AG08395 (cell line): Measurements from ENCODE around the gene RPTOR.
A peak's percentile ranks its signal among the peaks of the same experiment; 100 is the strongest.
"Not testable (repeated sequence)": the region's sequence is repeated elsewhere in the genome, so short reads cannot be mapped to it uniquely, and the experiment has no call there.

Experiments
- DNase-seq: peaks from one replicate; pipeline ENCODE4 v3.0.0; 2012; ENCODE audit warnings: mixed read lengths, low spot score

The RPTOR gene

DNA sequence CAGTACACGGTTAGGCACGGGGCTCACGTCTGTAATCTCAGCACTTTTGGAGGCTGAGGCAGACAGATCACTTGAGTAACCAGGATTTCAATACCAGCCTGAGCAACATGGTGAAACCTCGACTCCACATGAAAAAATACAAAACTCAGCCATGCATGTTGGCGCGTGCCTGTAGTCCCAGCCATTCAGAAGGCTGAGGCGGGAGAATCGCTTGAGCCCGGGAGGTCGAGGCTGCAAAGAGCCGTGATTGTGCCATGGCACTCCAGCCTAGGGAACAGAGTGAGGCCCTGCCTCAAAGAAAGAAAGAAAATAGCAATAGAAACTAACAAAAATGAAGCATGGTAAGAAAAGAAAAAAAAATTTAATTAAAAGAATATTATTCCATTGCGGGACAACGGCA is 319.0 kb downstream of the RPTOR start:
- DNase-seq: no peak

- no peak for DNase-seq
Measured at GRCh38 chr17:80864751-80865150, 320.1 kb downstream of the RPTOR start.

GRCh38 chr17:80866050-80866793 is 321.6 kb downstream of the RPTOR start:
- peak; percentile 79 for DNase-seq

- DNase-seq: no peak
Measured at GRCh38 chr17:80868022-80868609, 323.5 kb downstream of the RPTOR start.

GRCh38 chr17:80869481-80870145 is 325.0 kb downstream of the RPTOR start:
- peak; percentile 14 for DNase-seq

GRCh38 chr17:80870401-80870800 is 325.8 kb downstream of the RPTOR start:
- DNase-seq: no peak

GRCh38 chr17:80871341-80871740 is 326.7 kb downstream of the RPTOR start:
- DNase-seq: no peak

GRCh38 chr17:80872001-80872500 is 327.4 kb downstream of the RPTOR start:
- DNase-seq: no peak

DNA sequence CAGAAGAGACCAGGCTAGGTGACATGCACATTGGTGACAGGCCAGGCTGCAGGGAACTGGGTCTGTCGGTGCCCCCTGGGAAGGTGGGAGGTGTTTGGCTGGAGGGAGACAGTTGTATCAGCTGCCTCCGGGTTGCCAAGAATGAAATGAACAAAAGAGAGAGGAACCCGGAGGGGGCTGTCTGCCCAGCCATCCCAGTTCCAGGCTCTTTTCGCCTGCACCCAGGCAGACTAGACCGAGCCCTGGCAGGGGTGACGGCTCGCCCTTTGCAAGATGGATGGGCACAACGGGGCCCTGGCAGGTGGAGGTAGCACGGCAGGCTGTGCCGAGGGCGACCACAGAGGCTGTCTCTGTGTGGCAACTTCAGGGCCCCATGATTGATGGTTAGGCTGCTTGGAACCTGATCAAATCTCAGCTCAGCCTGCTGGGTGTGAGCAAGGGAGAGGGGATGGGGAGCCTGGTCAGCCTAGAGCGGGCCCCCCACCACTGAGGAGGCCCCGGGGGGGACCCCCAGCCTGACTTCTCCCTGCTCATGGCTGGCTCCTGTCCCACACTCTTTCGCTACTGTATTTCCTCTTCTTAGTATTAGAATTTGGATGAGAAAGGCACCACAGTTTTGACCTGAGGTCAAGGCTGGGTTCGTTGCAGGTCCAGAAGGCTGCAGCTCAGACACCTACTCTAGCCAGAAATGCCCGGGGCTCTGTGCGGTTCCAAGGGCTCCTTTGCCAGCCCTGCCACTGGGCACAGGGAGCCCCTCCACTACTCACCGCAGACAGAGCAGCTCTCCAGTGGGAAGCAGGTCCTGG is 328.1 kb downstream of the RPTOR start:
- no peak for DNase-seq

DNA sequence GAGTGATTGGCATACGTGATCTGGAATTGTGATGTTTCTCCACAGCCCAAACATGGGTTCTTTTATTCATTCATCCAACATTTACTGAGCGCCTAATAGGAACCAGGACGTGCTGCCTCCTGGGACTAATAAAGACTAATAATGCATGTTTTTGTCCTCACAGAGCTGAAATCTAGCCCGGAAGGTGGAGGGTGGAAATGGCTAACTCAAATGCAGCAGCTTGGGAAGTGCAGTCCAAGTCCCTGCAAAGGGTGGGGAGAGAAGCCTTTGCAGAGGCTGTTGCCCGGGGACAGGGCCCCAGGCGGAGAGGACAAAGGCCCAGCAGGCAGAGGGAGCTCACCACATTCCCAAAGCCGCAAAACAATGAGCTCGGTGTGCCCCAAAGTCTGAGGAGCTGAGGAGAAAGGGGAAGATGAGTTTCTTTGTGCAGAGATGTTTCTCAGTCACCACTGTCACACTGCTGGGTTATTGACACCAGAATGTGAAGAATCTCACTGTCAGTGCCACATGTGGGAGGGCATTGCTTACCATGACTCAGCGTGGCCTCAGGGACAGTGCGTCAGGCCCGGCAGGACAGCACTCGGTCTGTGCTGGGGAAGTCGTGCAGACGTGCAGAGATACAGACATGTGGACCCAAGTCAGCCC is 328.8 kb downstream of the RPTOR start:
- DNase-seq: peak; percentile 56

- DNase-seq: no peak
Measured at GRCh38 chr17:80874866-80875445, 330.3 kb downstream of the RPTOR start.

- not testable (repeated sequence) for DNase-seq
Measured at GRCh38 chr17:80875480-80875995, 330.9 kb downstream of the RPTOR start.

GRCh38 chr17:80876456-80876949 is 331.9 kb downstream of the RPTOR start:
- DNase-seq: not testable (repeated sequence)

DNA sequence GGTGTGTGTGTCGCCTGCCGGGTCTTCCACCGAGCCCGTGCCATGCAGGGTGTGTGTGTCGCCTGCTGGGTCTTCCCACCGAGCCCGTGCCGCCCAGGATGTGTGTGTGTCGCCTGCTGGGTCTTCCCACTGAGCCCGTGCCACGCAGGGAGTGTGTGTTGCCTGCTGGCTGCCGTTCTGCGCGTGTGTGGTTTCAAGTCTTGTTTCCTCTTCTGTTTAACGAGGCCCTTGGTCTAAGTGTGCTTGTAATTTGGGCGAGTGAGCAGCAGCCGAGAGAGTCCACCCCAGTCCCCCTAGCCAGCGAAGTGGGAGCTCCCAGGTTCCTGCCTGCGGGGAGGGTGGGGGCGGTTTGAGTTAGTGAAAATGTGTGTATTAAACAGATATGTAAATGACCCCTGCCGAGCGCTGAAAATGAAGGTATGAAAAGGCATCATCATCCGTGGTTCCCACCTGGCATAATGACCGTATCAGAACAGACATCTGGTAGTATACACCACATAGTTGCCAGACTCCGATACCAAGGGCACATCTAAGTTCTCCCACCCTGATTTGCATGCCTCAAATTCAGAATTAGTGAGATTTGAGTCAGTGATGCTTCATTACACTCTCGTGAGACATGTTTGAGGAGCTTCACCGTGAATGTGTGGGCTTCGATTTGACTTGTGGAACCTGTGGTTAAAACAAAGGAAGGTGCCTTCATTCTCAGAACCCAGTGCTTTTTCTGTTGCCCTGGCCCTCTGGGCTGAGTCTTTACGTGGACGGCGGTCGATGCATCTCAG is 332.5 kb downstream of the RPTOR start:
- DNase-seq: no peak

DNA sequence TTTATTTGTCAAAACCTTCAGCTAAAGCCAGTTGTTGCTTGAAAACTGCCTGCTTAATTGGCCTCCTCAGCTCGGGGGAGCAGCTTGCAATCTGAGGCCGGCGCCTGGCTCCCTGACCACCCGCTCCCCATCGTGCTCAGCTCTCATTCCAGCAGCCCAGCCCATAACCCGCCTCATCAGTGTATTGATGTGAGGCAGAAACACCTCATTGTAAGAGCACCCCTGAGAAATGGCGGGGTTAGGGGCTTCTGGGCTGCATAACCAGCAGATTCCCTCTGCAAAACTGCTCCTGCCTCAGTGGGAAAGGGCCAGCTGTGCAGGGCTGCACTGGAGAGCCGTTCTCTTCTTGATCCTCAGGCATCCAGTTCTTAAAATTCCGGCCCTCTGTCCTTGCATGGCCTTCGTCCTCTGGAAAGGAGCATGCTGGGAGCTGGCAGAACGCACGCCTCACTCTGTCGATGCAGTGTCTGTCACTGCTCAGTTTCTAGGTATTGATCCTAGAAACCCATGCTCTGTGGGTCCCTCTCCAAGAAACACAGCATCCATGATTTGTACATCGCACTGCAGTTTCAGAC is 333.2 kb downstream of the RPTOR start:
- DNase-seq: no peak

DNA sequence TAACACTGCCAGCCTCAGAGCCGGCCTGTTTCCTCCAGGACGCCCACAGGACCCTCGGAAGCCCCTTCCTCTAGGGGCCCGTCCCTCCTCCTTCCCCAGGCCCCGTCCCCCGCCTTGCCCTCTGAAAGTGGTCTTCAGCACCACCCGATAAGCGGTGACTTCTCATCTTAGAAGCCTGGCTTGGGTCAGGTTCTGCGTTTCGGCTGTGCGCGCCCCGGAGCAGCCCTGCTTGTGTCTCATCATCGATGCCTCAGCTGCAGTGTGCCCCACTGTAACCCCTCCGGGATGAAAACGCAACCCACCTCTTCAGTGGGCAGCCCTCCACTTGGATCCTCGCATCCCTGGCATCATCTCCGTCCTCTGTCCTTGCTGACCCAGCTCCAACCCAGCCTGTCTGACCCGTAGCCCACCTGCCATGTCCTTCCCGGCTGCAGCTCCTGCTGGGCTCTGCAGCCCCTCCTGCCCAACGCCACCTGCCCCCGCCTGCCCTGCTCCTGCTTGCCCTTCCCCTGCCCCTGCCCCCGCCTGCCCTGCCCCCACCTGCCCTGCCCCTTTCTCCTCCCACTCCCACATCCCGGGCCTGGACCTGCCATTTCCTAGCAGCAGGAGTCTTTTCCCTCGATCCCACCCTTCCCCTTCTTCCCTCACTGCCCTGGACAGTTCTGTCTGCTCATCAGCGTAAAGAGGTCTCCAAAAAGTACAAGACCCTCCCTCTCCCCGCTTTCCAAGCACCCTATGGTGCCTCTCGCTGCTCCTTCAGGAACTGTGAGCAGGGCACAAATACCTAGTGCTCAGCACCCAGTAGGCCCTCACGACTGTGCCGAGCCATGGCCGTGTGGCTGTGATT is 334.5 kb downstream of the RPTOR start:
- DNase-seq: no peak

- DNase-seq: no peak
Measured at GRCh38 chr17:80879723-80880647, 335.3 kb downstream of the RPTOR start.

- DNase-seq: no peak
Measured at GRCh38 chr17:80880648-80880985, 336.0 kb downstream of the RPTOR start.
